Peyer's patch (tissue), 4 donors: ENCODE results near the gene PHLDB1. TPM values are rescaled to one million over a fixed set of nuclear protein-coding genes. Genes with fewer than 3 reads are reported as not detected.

Source experiments
- DNase-seq, 3 donors: peaks; one replicate each; pipeline ENCODE4 v3.0.0-alpha.2; 2017 to 2019
- H3K27ac ChIP-seq, 4 donors: fragments of 200-600 bp; sonication (generic); one replicate each; pipeline ENCODE4 v1.5.1; 2016 to 2019
- H3K27me3 ChIP-seq, 2 donors: fragments of 200-600 bp; sonication (generic); one replicate each; pipeline ENCODE4 v1.5.1; 2019
- H3K36me3 ChIP-seq, 3 donors: fragments of 200-600 bp; sonication (generic); one replicate each; pipeline ENCODE4 v1.5.1; 2016 to 2019
- H3K4me1 ChIP-seq, 4 donors: fragments of 200-600 bp; sonication (generic); one replicate each; pipeline ENCODE4 v1.5.1; 2016 to 2019
- H3K4me3 ChIP-seq, 4 donors: fragments of 200-600 bp; sonication (generic); 1 replicate in 3 of 4; 2 replicates in 1 of 4; pipeline ENCODE4 v1.5.1; 2016 to 2019; ENCODE audit warnings: mild to moderate bottlenecking in 1 of 4
- H3K9me3 ChIP-seq, 4 donors: fragments of 200-600 bp; sonication (generic); one replicate each; pipeline ENCODE4 v1.5.1; 2016 to 2019; ENCODE audit warnings: mild to moderate bottlenecking in 1 of 4
- POLR2A ChIP-seq, 2 donors: fragments of 450-650 bp; IDR thresholded peaks; one replicate each; pipeline ENCODE4 v1.5.1; 2017; ENCODE audit warnings: antibody characterized with exemption in 2 of 2, mild to moderate bottlenecking in 2 of 2, moderate library complexity in 2 of 2
- total RNA-seq, 4 donors: library from RNA; depleted of rRNA; stranded (reverse); fragments of >200 nt; gene quantifications; one replicate each; pipeline ENCODE4 v1.1.0, GENCODE V29; 2016
- TF ChIP-seq, protein P1 (sequence below), 6 experiments: fragments of 450-650 bp in 4 of 6; fragments of 200-600 bp in 2 of 6; sonication (generic) in 1 of 6; IDR thresholded peaks; one replicate each; pipeline ENCODE4 v1.5.1; 2017 to 2019; ENCODE audit warnings: antibody characterized with exemption in 6 of 6, mild to moderate bottlenecking in 3 of 6, moderate library complexity in 1 of 6

PHLDB1 gene
- total RNA-seq, 4 donors from 2014 or later = 32.4 to 380 (median 93.8) TPM

DNA sequence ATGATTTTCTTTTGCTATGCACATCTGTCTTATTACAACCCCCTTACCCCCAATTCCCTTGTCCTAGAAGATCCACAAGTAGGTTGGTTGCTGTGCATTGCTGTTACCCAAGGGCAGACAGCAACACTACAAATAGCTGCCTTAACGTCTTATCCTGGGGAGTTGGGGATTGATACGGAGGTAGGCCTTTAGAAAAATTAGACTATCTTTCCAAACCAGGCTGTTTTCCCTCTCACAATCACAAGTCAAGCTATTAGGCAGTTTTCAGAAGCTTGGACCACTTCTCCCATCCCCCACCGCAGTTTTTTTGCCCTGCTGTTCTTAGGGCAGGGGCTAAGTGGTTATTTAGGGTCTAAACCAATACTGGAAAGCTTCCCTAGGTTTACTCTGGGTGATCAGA, 2.8 kb upstream of the PHLDB1 start:
- H3K4me1 ChIP-seq = peaks cover 0 to 43% (median 14%) of the 10 kb centered on the region in 4 donors
- H3K36me3 ChIP-seq = peaks cover 0 to 28% (median 0%) of the 10 kb centered on the region in 3 donors

DNA sequence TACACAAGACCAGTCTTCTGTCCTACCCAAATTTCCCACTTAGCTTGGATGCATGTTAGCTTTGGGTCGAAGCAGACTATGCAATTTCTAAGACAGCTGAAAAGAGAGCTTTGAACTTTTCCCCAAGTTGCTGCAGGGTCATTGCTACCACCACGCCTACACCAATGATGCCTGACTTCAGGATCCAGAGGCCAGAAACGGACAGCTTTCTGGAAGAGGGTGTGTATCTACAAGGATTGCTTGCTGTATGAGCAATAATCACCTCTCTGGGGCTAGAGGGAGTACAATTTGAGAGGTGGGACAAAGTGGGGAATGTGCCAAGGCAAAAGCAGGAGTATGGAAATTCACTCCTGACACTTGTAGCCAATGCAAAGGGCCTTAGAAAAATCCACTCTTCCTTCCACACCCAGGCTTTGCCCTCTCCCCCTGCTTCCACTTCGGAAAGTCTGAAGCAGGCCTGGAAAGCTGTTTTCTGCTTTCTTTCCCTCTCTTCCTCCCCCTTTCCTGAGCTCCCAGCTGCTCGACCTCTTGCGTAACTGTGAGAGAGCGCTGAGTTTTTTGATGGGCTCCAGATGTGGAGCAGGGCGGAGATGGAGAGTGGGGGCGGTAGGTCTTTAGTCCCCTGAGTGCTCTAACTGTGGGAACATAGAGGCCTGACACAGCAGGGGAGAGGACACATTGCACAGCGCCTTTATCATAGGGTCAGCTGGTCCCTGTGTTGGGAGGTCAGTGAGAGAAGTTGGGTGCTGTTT, 2.1 kb upstream of the PHLDB1 start:
- Histone ChIP-seq H3K36me3 (peaks cover 0 to 21% (median 0%) of the 10 kb centered on the region in 3 donors), H3K9me3 (no peaks in the 10 kb centered on the region), H3K4me3 (no peak overlapping the region), H3K27me3 (no peaks in the 10 kb centered on the region), H3K27ac (peak overlapping the region; percentile 46 to 89 (median 80)), H3K4me1 (peaks cover 0 to 50% (median 21%) of the 10 kb centered on the region in 4 donors)
- DNase-seq = peak in 2 of 3 donors; percentile 22 to 70
- TF ChIP-seq POLR2A (IDR thresholded peaks at IDR 0.05) = peak in 1 of 2 donors; percentile 33
- TF ChIP-seq, protein P1, sequence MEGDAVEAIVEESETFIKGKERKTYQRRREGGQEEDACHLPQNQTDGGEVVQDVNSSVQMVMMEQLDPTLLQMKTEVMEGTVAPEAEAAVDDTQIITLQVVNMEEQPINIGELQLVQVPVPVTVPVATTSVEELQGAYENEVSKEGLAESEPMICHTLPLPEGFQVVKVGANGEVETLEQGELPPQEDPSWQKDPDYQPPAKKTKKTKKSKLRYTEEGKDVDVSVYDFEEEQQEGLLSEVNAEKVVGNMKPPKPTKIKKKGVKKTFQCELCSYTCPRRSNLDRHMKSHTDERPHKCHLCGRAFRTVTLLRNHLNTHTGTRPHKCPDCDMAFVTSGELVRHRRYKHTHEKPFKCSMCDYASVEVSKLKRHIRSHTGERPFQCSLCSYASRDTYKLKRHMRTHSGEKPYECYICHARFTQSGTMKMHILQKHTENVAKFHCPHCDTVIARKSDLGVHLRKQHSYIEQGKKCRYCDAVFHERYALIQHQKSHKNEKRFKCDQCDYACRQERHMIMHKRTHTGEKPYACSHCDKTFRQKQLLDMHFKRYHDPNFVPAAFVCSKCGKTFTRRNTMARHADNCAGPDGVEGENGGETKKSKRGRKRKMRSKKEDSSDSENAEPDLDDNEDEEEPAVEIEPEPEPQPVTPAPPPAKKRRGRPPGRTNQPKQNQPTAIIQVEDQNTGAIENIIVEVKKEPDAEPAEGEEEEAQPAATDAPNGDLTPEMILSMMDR (IDR thresholded peaks at IDR 0.05) = no peak

More for the DNA sequence above, 2.8 kb upstream of the PHLDB1 start:
- DNase-seq = no peak
- no peaks in the 10 kb centered on the region for H3K27me3 ChIP-seq
- no peak overlapping the region for H3K4me3 ChIP-seq
- H3K27ac ChIP-seq = peak overlapping the region; percentile 23 to 89 (median 80)
- TF ChIP-seq, protein P1 (IDR thresholded peaks at IDR 0.05) = no peak
- no peak for TF ChIP-seq POLR2A (IDR thresholded peaks at IDR 0.05)
- no peaks in the 10 kb centered on the region for H3K9me3 ChIP-seq

DNA sequence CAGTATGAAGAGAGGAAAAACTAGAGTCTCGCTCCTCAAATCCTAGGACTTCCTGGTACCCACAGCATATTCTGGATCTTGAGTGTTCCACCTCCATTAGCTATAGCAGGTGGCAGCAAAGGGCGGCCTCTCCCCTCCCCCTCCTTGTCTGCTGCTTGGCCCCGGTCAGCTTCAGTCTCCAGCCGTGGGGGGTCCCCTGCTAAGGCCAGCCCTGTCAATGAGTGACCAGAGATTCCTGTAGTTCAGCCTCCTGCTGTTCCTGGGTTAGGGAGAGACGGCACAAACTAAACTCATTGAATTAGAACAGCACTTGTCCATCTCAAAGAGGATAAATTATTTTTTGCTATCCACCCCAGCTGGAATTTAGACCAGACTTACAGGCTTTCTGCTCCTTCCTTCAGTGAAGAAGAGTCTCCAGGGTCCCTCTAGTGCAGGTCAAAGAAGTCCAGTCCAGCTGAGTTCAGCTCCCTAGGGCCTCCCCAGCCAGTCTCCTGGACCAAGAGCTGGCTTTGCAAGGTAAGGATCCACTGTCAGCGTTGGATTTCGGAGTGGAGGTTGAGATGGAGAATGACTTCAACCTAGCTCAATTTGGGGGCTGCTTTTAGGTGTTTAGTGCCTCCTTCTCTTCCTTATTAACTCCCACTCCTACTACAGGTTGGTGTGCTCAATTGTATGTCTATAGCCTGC, 1.1 kb upstream of the PHLDB1 start:
- DNase-seq = no peak
- H3K36me3 ChIP-seq = peaks cover 0 to 11% (median 0%) of the 10 kb centered on the region in 3 donors
- H3K27me3 ChIP-seq = no peaks in the 10 kb centered on the region
- no peak for TF ChIP-seq POLR2A (IDR thresholded peaks at IDR 0.05)
- TF ChIP-seq, protein P1 (IDR thresholded peaks at IDR 0.05) = no peak
- H3K9me3 ChIP-seq = no peaks in the 10 kb centered on the region
- peaks cover 0 to 60% (median 26%) of the 10 kb centered on the region in 4 donors for H3K4me1 ChIP-seq
- H3K4me3 ChIP-seq = no peak overlapping the region
- peak overlapping the region; percentile 46 to 89 (median 80) for H3K27ac ChIP-seq

DNA sequence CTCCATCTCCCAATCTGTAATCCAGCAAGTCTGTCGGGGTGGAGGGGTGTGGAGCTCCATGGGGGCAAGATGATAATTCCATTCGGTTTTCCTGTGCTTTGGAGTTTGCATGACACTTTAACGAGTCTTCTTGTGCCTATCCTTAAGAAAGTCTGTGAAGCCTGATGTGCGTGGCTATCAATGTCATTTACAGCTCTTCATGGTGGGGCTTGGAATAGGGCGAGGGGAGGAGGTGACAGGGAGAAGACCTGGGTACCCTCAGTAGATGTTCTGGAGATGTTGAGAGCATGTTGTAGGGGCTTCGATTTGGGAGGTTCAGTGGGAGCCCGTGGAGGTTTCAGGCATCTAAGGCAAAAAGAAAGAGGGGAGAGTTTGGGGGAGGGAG, 579 bp upstream of the PHLDB1 start:
- DNase-seq = no peak
- Histone ChIP-seq H3K27ac (peak overlapping the region in 3 of 4 donors; percentile 75 to 89 (median 84)), H3K36me3 (peaks cover 0 to 6% (median 0%) of the 10 kb centered on the region in 3 donors), H3K4me1 (peaks cover 0 to 64% (median 27%) of the 10 kb centered on the region in 4 donors), H3K4me3 (no peak overlapping the region), H3K27me3 (no peaks in the 10 kb centered on the region), H3K9me3 (no peaks in the 10 kb centered on the region)
- TF ChIP-seq, protein P1 (IDR thresholded peaks at IDR 0.05) = no peak
- no peak for TF ChIP-seq POLR2A (IDR thresholded peaks at IDR 0.05)

DNA sequence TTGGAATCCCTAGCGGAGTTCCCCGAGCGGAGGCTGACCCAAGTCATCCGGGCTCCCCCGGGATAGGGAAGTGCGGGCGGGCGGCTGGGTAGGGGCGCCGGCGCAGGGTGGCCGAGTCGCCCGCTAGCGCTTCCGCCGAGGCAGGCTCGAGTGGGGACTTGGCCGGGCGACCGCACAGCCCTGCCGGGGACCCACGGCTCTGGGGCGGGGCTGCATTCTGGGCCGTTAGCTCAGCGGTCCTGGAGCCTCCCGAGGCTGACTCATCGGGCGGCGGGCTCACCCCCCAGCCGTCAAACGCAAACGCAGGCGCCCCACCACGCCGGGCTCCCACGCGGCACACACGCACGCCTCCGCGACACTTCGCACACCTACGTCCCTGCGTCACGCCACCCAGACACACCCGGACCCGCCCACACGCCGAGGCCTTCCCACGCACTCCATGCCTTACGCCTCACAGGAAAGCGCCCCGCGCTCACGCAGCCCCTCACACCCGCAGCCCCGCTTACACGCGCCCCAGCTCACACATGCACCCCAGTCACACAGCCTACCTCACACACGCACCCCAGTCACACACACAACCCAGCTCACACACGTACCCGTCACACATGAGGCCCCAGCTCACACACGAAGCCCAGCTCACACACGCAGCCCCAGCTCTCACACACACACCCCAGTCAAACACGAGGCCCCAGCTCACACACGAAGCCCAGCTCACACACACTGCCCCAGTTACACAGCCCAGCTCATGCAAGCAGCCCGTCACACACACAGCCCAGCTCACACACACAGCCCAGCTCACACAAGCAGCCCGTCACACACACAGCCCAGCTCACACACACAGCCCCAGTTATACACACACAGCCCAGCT, 1.2 kb downstream of the PHLDB1 start:
- no peak for TF ChIP-seq POLR2A (IDR thresholded peaks at IDR 0.05)
- TF ChIP-seq, protein P1 (IDR thresholded peaks at IDR 0.05) = no peak
- peak; percentile 76 to 90 (median 76) for DNase-seq
- Histone ChIP-seq H3K4me3 (peak overlapping the region; percentile 61 to 74 (median 66)), H3K4me1 (peaks cover 0 to 64% (median 27%) of the 10 kb centered on the region in 4 donors), H3K36me3 (no peaks in the 10 kb centered on the region), H3K27me3 (no peaks in the 10 kb centered on the region), H3K9me3 (no peaks in the 10 kb centered on the region), H3K27ac (peak overlapping the region; percentile 75 to 89 (median 85))
